GM18508 (cell line): ENCODE results near the gene SUFU.

Source experiments
- ATAC-seq: cut with Tn5 transposase; IDR thresholded peaks from one replicate; pipeline ENCODE4 v1.9.1; 2021; ENCODE audit warnings: moderate number of reproducible peaks; ENCODE audit not compliant: insufficient read depth, unreplicated experiment

SUFU gene

GRCh38 chr10:102545265-102545871 is 41.6 kb downstream of the SUFU start:
- no peak for ATAC-seq

- ATAC-seq: no peak
Measured at GRCh38 chr10:102545997-102546396, 42.2 kb downstream of the SUFU start.

GRCh38 chr10:102546606-102547320 is 43.0 kb downstream of the SUFU start:
- ATAC-seq: no peak

GRCh38 chr10:102549549-102549948 is 45.8 kb downstream of the SUFU start:
- ATAC-seq: no peak

- ATAC-seq: no peak
Measured at GRCh38 chr10:102550636-102551210, 47.0 kb downstream of the SUFU start.

- no peak for ATAC-seq
Measured at GRCh38 chr10:102552533-102552932, 48.8 kb downstream of the SUFU start.

GRCh38 chr10:102553771-102554170 is 50.0 kb downstream of the SUFU start:
- ATAC-seq: no peak

GRCh38 chr10:102554531-102554930 is 50.8 kb downstream of the SUFU start:
- no peak for ATAC-seq

- no peak for ATAC-seq
Measured at GRCh38 chr10:102555781-102556328, 52.1 kb downstream of the SUFU start.

- ATAC-seq: no peak
Measured at GRCh38 chr10:102557569-102557968, 53.8 kb downstream of the SUFU start.

- ATAC-seq: no peak
Measured at GRCh38 chr10:102559764-102560163, 56.0 kb downstream of the SUFU start.

- no peak for ATAC-seq
Measured at GRCh38 chr10:102564209-102564834, 60.5 kb downstream of the SUFU start.

GRCh38 chr10:102565793-102566192 is 62.0 kb downstream of the SUFU start:
- ATAC-seq: no peak

- no peak for ATAC-seq
Measured at GRCh38 chr10:102578782-102579181, 75.0 kb downstream of the SUFU start.

GRCh38 chr10:102579328-102579727 is 75.6 kb downstream of the SUFU start:
- ATAC-seq: no peak

- ATAC-seq: no peak
Measured at GRCh38 chr10:102580230-102580629, 76.5 kb downstream of the SUFU start.

GRCh38 chr10:102581401-102581800 is 77.6 kb downstream of the SUFU start:
- ATAC-seq: no peak

GRCh38 chr10:102581981-102582580 is 78.3 kb downstream of the SUFU start:
- no peak for ATAC-seq

- no peak for ATAC-seq
Measured at GRCh38 chr10:102583435-102584417, 80.0 kb downstream of the SUFU start.
